Lower lobe of right lung (tissue), 2 donors: ENCODE results near the gene RASA3. TPM values are rescaled to one million over a fixed set of nuclear protein-coding genes. Genes with fewer than 3 reads are reported as not detected.

Source experiments
- ATAC-seq, 2 donors: fragments of 200-7000 bp; cut with Tn5 transposase; one replicate each; pipeline ENCODE4 v1.9.1; 2020 to 2022; ENCODE audit warnings: mild to moderate bottlenecking in 2 of 2, moderate library complexity in 2 of 2
- DNase-seq: peaks from one replicate; pipeline ENCODE4 v3.0.0-alpha.2; 2020
- H3K27ac ChIP-seq: fragments of 200-600 bp; one replicate; pipeline ENCODE4 v1.8.0; 2022
- H3K27me3 ChIP-seq: fragments of 200-600 bp; one replicate; pipeline ENCODE4 v1.8.0; 2022; ENCODE audit warnings: low read depth
- H3K36me3 ChIP-seq: fragments of 200-600 bp; one replicate; pipeline ENCODE4 v1.8.0; 2022; ENCODE audit warnings: mild to moderate bottlenecking
- H3K4me1 ChIP-seq: fragments of 200-600 bp; one replicate; pipeline ENCODE4 v1.8.0; 2022
- H3K4me3 ChIP-seq: fragments of 200-600 bp; one replicate; pipeline ENCODE4 v1.8.0; 2022; ENCODE audit warnings: mild to moderate bottlenecking
- H3K9me3 ChIP-seq: fragments of 200-600 bp; one replicate; pipeline ENCODE4 v1.8.0; 2022
- intact Hi-C: fragments of 100-400 bp; cut with DNase I; formaldehyde crosslinking; loops from one replicate; pipeline ENCODE4 v1.11.0; 2022
- total RNA-seq: library from RNA; stranded (reverse); fragmentation: NEBNext Ultra II Directional; extraction: Animal tissue kit (Norgen Biotek cat#: 25700); gene quantifications from one replicate; pipeline ENCODE4 v1.2.1, GENCODE V29; 2021
- TF ChIP-seq, protein P1 (sequence below): fragments of 200-600 bp; IDR thresholded peaks from one replicate; pipeline ENCODE4 v1.8.0; 2022; ENCODE audit warnings: antibody characterized with exemption, mild to moderate bottlenecking
- donor health status: DM: no; HTN: yes; CAD: no; lungs with severe emphysema.

Gene RASA3
- total RNA-seq, 1 donor from 2014 or later, result 19.1 TPM

DNA sequence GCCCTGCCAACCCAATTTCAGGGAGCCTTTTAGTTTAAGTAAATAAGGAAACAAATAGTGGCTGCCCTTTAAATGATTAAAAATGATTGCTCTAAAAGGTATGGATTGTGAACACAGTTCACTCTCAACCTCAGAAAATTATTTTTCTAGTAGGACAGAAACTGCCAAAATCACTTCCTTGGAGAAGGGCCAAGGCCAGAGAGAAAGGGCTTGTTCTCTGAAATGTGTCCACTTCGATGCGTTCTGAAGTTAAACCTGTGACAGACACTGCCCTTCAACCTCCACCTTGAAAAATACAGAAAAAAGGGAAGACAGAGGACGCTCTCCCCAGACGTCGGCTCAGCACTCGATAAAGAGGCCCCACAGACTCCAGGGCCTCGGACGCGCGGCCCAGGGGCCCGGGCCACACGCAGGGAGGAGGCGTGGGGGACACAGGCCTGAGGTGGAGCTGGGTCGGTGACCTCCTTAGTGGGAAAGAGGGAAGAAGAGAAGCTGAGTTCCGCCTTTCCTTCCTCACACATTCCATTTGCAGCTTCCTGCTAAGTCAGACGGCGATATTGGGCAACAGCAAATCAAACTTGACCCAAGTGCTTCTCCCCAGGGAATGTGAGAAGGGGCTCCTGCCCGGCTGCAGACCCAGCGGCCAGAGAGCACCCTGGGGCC lies 63.6 kb downstream of the RASA3 start:
- no peak for DNase-seq
- Histone ChIP-seq H3K4me3 (peak overlapping the region; percentile 14), H3K36me3 (peaks cover 7% of the 10 kb centered on the region), H3K27ac (peak overlapping the region; percentile 88), H3K27me3 (no peaks in the 10 kb centered on the region), H3K4me1 (peaks cover 54% of the 10 kb centered on the region), H3K9me3 (no peaks in the 10 kb centered on the region)
- ATAC-seq, result no peak
- intact Hi-C loops, result no loop called here
- TF ChIP-seq, protein P1, sequence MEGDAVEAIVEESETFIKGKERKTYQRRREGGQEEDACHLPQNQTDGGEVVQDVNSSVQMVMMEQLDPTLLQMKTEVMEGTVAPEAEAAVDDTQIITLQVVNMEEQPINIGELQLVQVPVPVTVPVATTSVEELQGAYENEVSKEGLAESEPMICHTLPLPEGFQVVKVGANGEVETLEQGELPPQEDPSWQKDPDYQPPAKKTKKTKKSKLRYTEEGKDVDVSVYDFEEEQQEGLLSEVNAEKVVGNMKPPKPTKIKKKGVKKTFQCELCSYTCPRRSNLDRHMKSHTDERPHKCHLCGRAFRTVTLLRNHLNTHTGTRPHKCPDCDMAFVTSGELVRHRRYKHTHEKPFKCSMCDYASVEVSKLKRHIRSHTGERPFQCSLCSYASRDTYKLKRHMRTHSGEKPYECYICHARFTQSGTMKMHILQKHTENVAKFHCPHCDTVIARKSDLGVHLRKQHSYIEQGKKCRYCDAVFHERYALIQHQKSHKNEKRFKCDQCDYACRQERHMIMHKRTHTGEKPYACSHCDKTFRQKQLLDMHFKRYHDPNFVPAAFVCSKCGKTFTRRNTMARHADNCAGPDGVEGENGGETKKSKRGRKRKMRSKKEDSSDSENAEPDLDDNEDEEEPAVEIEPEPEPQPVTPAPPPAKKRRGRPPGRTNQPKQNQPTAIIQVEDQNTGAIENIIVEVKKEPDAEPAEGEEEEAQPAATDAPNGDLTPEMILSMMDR, result no peak

DNA sequence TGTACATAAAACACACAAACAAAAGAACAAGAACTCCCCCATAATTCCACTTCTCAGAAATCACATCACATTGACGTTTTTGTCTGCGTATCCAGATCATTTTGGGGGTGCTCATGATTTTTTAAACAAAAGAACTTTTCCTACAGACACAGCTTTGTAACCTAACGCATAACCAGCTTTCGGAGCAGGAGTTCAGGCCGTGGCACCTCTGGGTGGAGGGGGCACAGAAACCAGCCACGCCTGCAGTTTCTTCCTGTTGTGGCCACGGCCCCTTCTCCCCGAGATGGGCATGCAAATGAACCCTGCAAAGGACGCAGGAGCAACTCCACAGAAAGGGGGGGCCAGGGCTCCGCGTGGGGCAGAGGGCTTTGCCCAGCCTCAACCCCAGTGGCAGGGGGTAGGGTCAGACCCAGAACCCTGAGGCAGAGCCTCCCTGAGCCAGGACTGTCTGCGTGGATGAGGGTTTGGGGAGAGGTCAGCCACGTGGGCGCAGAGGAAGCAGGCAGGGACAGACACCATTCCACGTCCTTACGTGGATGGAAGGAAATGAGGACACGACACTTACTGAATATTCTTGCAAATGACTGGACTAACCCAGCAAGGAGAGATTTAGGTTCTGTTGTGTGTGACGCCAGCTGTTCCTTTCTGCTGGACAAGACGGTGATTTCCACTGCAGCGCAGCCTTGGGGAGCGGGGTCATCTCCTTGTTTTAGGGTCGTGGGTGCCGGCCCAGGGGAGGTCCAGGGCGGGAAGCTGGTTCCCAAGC lies 64.4 kb downstream of the RASA3 start:
- ATAC-seq (no peak), DNase-seq (peak; percentile 51)
- peaks cover 4% of the 10 kb centered on the region for H3K36me3 ChIP-seq
- no peak overlapping the region for H3K4me3 ChIP-seq
- intact Hi-C loops, result no loop called here
- no peaks in the 10 kb centered on the region for H3K27me3 ChIP-seq
- peaks cover 61% of the 10 kb centered on the region for H3K4me1 ChIP-seq
- H3K27ac ChIP-seq, result peak overlapping the region; percentile 88
- no peaks in the 10 kb centered on the region for H3K9me3 ChIP-seq
- TF ChIP-seq, protein P1, result no peak

DNA sequence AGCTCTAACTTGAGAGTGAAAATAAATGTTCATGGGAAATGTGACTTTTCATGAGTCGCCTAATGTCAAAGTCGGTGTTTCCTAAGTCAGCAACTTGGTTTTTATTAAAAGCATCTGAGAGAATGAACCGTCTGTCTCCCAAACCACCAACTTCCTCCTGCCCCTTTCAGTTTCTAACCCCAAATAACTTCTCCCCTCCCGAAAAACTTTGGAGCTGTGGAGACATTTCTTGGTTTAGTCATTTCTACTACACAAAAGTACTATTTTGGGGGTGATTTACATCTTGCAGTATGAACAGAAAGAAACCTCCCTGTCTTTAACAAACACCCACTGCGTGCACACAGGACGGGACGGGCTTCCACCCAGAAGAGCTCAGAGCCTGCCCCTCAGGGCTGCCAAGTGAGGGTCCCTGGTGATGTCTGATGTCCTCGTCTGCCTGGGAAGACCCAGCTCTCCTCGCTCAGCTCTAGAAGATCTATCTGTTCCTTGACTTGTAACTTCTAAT lies 65.0 kb downstream of the RASA3 start:
- DNase-seq, result no peak
- intact Hi-C loops, result no loop called here

DNA sequence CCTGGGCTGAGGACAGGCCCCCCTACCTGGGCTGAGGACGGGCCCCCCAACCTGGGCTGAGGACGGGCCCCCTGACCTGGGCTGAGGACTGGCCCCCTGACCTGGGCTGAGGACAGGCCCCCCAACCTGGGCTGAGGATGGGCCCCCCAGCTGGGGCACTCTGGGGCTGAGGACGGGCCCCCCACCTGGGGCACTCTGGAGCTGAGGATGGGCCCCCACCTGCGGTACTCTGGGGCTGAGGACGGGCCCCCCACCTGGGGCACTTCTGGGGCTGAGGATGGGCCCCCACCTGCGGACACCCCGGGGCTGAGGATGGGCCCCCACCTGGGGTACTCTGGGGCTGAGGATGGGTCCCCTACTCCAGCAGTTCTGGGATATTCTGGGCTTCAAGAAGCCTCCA lies 65.5 kb downstream of the RASA3 start:
- no peak for ATAC-seq
- Histone ChIP-seq H3K27me3 (no peaks in the 10 kb centered on the region), H3K27ac (peak overlapping the region; percentile 88), H3K36me3 (peaks cover 4% of the 10 kb centered on the region), H3K4me1 (peaks cover 72% of the 10 kb centered on the region), H3K4me3 (no peak overlapping the region), H3K9me3 (no peaks in the 10 kb centered on the region)
- DNase-seq, result peak; percentile 36
- TF ChIP-seq, protein P1, result no peak
- intact Hi-C loops, result no loop called here

More for the DNA sequence above, 65.0 kb downstream of the RASA3 start:
- Histone ChIP-seq H3K27ac (peak overlapping the region; percentile 88), H3K27me3 (no peaks in the 10 kb centered on the region), H3K4me3 (no peak overlapping the region), H3K9me3 (no peaks in the 10 kb centered on the region), H3K4me1 (peaks cover 67% of the 10 kb centered on the region), H3K36me3 (peaks cover 4% of the 10 kb centered on the region)
- TF ChIP-seq, protein P1, result no peak
- ATAC-seq, result no peak

DNA sequence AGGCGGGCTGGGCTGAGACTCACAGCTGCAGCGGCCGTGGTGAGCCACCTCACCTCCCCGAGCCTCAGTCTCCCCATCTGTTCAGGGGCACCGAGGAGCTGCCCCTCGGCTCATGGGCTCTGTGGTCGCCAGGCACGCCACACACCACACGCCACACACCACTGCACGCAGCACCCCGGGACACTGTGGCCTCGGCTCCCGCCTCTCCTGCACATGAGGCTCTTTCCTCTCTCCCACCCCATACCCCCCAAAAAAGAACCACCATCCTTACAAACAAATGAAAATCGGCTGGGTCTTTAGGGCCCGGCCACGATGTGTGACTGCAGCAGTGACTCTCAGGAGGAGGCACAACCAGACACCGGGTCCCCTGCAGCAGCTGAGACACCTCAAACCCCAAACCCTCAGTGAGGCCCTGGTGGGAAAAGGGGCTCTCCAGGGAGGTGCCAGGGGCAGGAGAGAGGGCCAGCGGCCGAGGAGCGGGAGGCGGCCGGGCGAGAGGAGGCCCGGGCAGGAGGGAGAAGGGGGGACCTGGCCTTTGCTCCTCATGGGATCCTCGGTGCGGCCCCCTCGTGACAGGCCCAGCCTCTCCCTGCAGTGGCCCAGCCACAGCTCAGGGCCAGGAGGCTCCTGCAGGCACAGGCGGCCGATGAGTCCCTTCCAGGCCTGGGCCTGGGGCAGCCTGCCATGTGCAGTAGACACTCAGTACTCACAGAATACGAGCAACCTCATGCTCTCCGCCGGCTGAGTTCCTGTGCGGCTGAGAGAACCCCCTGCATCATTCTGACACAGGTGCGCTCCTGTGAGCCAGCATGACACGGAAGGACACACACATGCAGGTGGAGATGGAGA lies 66.3 kb downstream of the RASA3 start:
- Histone ChIP-seq H3K27ac (peak overlapping the region; percentile 88), H3K4me1 (peaks cover 73% of the 10 kb centered on the region), H3K9me3 (no peaks in the 10 kb centered on the region), H3K4me3 (peak overlapping the region; percentile 44), H3K36me3 (no peaks in the 10 kb centered on the region), H3K27me3 (no peaks in the 10 kb centered on the region)
- ATAC-seq (no peak), DNase-seq (peak; percentile 51)
- TF ChIP-seq, protein P1, result no peak
- intact Hi-C loops, result no loop called here
